HepG2 (cell line): ENCODE data around the gene DPM2. TPM values are rescaled to one million over a fixed set of nuclear protein-coding genes. Genes with fewer than 3 reads are reported as not detected.

ENCODE experiments used
- AKNA ChIP-seq: sonication (generic); formaldehyde crosslinking; IDR thresholded peaks from 2 replicates; pipeline ENCODE4 v1.4.0; 2020; ENCODE audit warnings: missing genetic modification reagents, borderline replicate concordance
- ARNT ChIP-seq: fragments of 450-650 bp; IDR thresholded peaks from 2 replicates; pipeline ENCODE4 v1.6.1; 2017
- ATF7-NPFF ChIP-seq: sonication (generic); formaldehyde crosslinking; IDR thresholded peaks from 2 replicates; pipeline ENCODE4 v1.8.1; 2023; ENCODE audit warnings: mild to moderate bottlenecking, low read depth, missing genetic modification reagents, moderate library complexity
- BATF2 ChIP-seq: sonication (generic); formaldehyde crosslinking; IDR thresholded peaks from 2 replicates; pipeline ENCODE4 v1.8.0; 2022; ENCODE audit warnings: mild to moderate bottlenecking, missing genetic modification reagents, moderate library complexity
- BRCA1 ChIP-seq: sonication (generic); formaldehyde crosslinking; IDR thresholded peaks from 2 replicates; pipeline ENCODE4 v1.4.0; 2020; ENCODE audit warnings: missing genetic modification reagents
- DDIT3 ChIP-seq: sonication (generic); formaldehyde crosslinking; IDR thresholded peaks from 2 replicates; pipeline ENCODE4 v1.4.0; 2020; ENCODE audit warnings: mild to moderate bottlenecking, missing genetic modification reagents
- E2F1 ChIP-seq: sonication (generic); formaldehyde crosslinking; IDR thresholded peaks from 2 replicates; pipeline ENCODE4 v1.5.0; 2020; ENCODE audit warnings: missing genetic modification reagents
- FOSL2 ChIP-seq: sonication (generic); formaldehyde crosslinking; IDR thresholded peaks from 2 replicates; pipeline ENCODE4 v1.4.0; 2020; ENCODE audit warnings: missing genetic modification reagents
- HNRNPK ChIP-seq: fragments of 200-400 bp; formaldehyde crosslinking; IDR thresholded peaks from 2 replicates; pipeline ENCODE4 v1.6.1; 2018; ENCODE audit warnings: low read length, low read depth, moderate library complexity, mild to moderate bottlenecking; ENCODE audit not compliant: poor library complexity, severe bottlenecking
- MEIS1 ChIP-seq: sonication (generic); formaldehyde crosslinking; IDR thresholded peaks from 2 replicates; pipeline ENCODE4 v1.9.0; 2021; ENCODE audit warnings: mild to moderate bottlenecking, missing genetic modification reagents, moderate library complexity, borderline replicate concordance
- NFE2 ChIP-seq: sonication (generic); formaldehyde crosslinking; IDR thresholded peaks from 2 replicates; pipeline ENCODE4 v1.4.0; 2020; ENCODE audit warnings: missing genetic modification reagents
- NFE2L2 ChIP-seq: fragments of 150-350 bp; IDR thresholded peaks from 2 replicates; pipeline ENCODE4 v1.6.1; 2014; ENCODE audit warnings: low read length
- NR2F6 ChIP-seq, 2 experiments: IDR thresholded peaks; 2 replicates each; pipeline ENCODE4 v1.6.1; 2016; ENCODE audit warnings: antibody characterized with exemption in 1 of 2, mild to moderate bottlenecking in 1 of 2
- RAD21 ChIP-seq: fragments of 450-650 bp; formaldehyde crosslinking; IDR thresholded peaks from 2 replicates; pipeline ENCODE4 v1.5.0; 2020; ENCODE audit warnings: mild to moderate bottlenecking
- STAT6 ChIP-seq: sonication (generic); formaldehyde crosslinking; IDR thresholded peaks from 2 replicates; pipeline ENCODE4 v1.4.0; 2020; ENCODE audit warnings: missing genetic modification reagents, mild to moderate bottlenecking, borderline replicate concordance
- ZNF224 ChIP-seq: sonication (generic); formaldehyde crosslinking; IDR thresholded peaks from 2 replicates; pipeline ENCODE4 v1.5.0; 2020; ENCODE audit warnings: mild to moderate bottlenecking, missing genetic modification reagents
- ZNF263 ChIP-seq: sonication (generic); formaldehyde crosslinking; IDR thresholded peaks from 2 replicates; pipeline ENCODE4 v1.4.0; 2020; ENCODE audit warnings: missing genetic modification reagents
- ZNF430 ChIP-seq: sonication (generic); formaldehyde crosslinking; IDR thresholded peaks from 2 replicates; pipeline ENCODE4 v1.9.0; 2021; ENCODE audit warnings: mild to moderate bottlenecking, missing genetic modification reagents
- ZNF484 ChIP-seq: sonication (generic); formaldehyde crosslinking; IDR thresholded peaks from 2 replicates; pipeline ENCODE4 v1.5.1; 2020; ENCODE audit warnings: mild to moderate bottlenecking, low read depth, missing genetic modification reagents, borderline replicate concordance
- ZNF674 ChIP-seq: sonication (generic); formaldehyde crosslinking; IDR thresholded peaks from 2 replicates; pipeline ENCODE4 v1.5.0; 2020; ENCODE audit warnings: low read depth, mild to moderate bottlenecking, missing genetic modification reagents
- polyA plus RNA-seq, 8 experiments: library from polyadenylated mRNA; depleted of rRNA in 3 of 8; stranded (reverse) in 7 of 8; unstranded in 1 of 8; fragments of >200 nt; fragmentation: Illumina TruSeq in 4 of 8; extraction: Trizol in 4 of 8; gene quantifications; 2 replicates each; pipeline versions ENCODE4 v1.2.1 to v1.2.3, GENCODE V29; 2011 to 2016; ENCODE audit warnings: low read depth in 4 of 8, missing spikeins in 1 of 8, mixed read lengths in 1 of 8; ENCODE audit not compliant: insufficient read depth in 1 of 8
- total RNA-seq, 5 experiments: library from RNA; depleted of rRNA; stranded (reverse); fragments of >200 nt; fragmentation: Illumina TruSeq; extraction: Trizol; gene quantifications; 2 replicates each; pipeline ENCODE4 v1.2.3, GENCODE V29; 2016; ENCODE audit warnings: low read depth in 1 of 5

DPM2 gene
- total and polyA plus RNA-seq, 2 of the 13 experiments (the other 11 are each of a cell fraction or from before 2014, with no cell fraction given): 24.8 to 35.3 TPM

- TF ChIP-seq STAT6 (CRISPR knock-in tag) (no peak), ZNF263 (CRISPR knock-in tag) (0 out of 2 replicates have a peak, but pooled peaks have one; percentile 7), AKNA (CRISPR knock-in tag) (no peak), FOSL2 (CRISPR knock-in tag) (no peak), NR2F6 (IDR thresholded peaks at IDR 0.05) (0 out of 2 replicates have a peak, but pooled peaks have one; percentile 22), NR2F6 (CRISPR knock-in tag; IDR thresholded peaks at IDR 0.05) (no peak), ZNF484 (CRISPR knock-in tag) (no peak), ARNT (no peak), MEIS1 (CRISPR knock-in tag) (no peak), BATF2 (CRISPR knock-in tag) (no peak), ZNF224 (CRISPR knock-in tag) (no peak), RAD21 (no peak), ZNF674 (CRISPR knock-in tag) (no peak), DDIT3 (CRISPR knock-in tag) (no peak), BRCA1 (no peak), NFE2L2 (no peak), HNRNPK (no peak), ATF7-NPFF (no peak), E2F1 (no peak), ZNF430 (peak; percentile 12; the same call in 1 of the 2 replicates), NFE2 (CRISPR knock-in tag) (no peak)
Observed at GRCh38 chr9:127931092-127931881, 6.4 kb downstream of the DPM2 start (continued).
